H1 (cell line): ENCODE data around the gene ZNF283. TPM values are rescaled to one million over a fixed set of nuclear protein-coding genes. Genes with fewer than 3 reads are reported as not detected.
"Not testable (repeated sequence)": the region's sequence is repeated elsewhere in the genome, so short reads cannot be mapped to it uniquely, and the experiment has no call there.

Experiments
- CTCF ChIA-PET: fragments of 300-600 bp; sonication (Branson Sonifier 250); formaldehyde crosslinking; loops from one replicate; lab custom pipeline; 2021; ENCODE audit not compliant: partially characterized antibody; lab: Charles Lee
- POLR2A ChIA-PET: fragments of 300-600 bp; sonication (Branson Sonifier 250); formaldehyde crosslinking; loops from one replicate; lab custom pipeline; 2021; ENCODE audit warnings: inconsistent platforms; ENCODE audit not compliant: partially characterized antibody; lab: Charles Lee
- DNase-seq, 2 experiments: peaks; one replicate each; pipeline versions ENCODE4 v3.0.0 to v3.0.0-alpha.2; 2010 to 2022; ENCODE audit warnings: low spot score in 2 of 2, low read depth in 1 of 2, mixed read lengths in 1 of 2
- FAIRE-seq: peaks from 2 replicates; lab custom pipeline; 2011; peaks lifted over from hg19 to GRCh38; lab: Jason Lieb, UNC
- H2AFZ ChIP-seq: 2 replicates; pipeline ENCODE4 v1.8.1; 2012; ENCODE audit warnings: low read length, inconsistent platforms
- H2AK5ac ChIP-seq: 2 replicates; pipeline ENCODE4 v1.6.1; 2013; ENCODE audit warnings: low read depth, low read length
- H2BK120ac ChIP-seq: replicated peaks from 2 replicates; pipeline ENCODE3; 2013; ENCODE audit warnings: low read depth, low read length, inconsistent platforms
- H2BK12ac ChIP-seq: 2 replicates; pipeline ENCODE4 v1.6.1; 2013; ENCODE audit warnings: low read depth, low read length
- H2BK15ac ChIP-seq: 2 replicates; pipeline ENCODE4 v1.6.1; 2013; ENCODE audit warnings: low read length
- H2BK20ac ChIP-seq: 2 replicates; pipeline ENCODE4 v1.6.1; 2013; ENCODE audit warnings: low read length
- H2BK5ac ChIP-seq: 2 replicates; pipeline ENCODE4 v1.6.1; 2013; ENCODE audit warnings: low read depth, low read length
- H3K14ac ChIP-seq: 2 replicates; pipeline ENCODE4 v1.6.1; 2013; ENCODE audit warnings: inconsistent platforms; ENCODE audit not compliant: insufficient read length
- H3K18ac ChIP-seq: 2 replicates; pipeline ENCODE4 v1.6.1; 2013; ENCODE audit warnings: low read length; ENCODE audit errors: extremely low read depth
- H3K23ac ChIP-seq: 2 replicates; pipeline ENCODE4 v1.6.1; 2013; ENCODE audit warnings: inconsistent platforms; ENCODE audit not compliant: insufficient read length
- H3K23me2 ChIP-seq: 2 replicates; pipeline ENCODE4 v1.6.1; 2013; ENCODE audit warnings: low read depth, low read length
- H3K27ac ChIP-seq: 2 replicates; pipeline ENCODE4 v1.6.1; 2011; ENCODE audit warnings: low read depth, low read length, inconsistent platforms
- H3K27me3 ChIP-seq, 4 experiments: replicated peaks in 1 of 4; 1 replicate in 1 of 4; 2 replicates in 3 of 4; pipeline versions ENCODE4 v1.6.1 to v1.8.1; 2011 to 2013; ENCODE audit warnings: low read length in 3 of 4, mild to moderate bottlenecking in 3 of 4, inconsistent platforms in 2 of 4, mixed read lengths in 2 of 4, moderate library complexity in 1 of 4; ENCODE audit not compliant: control insufficient read depth in 3 of 4, insufficient read depth in 3 of 4; ENCODE audit errors: extremely low read depth in 1 of 4
- H3K36me3 ChIP-seq, 4 experiments: 2 replicates each; pipeline versions ENCODE4 v1.6.1 to v1.8.1; 2011 to 2013; ENCODE audit warnings: mild to moderate bottlenecking in 4 of 4, low read length in 3 of 4, moderate library complexity in 2 of 4, control low read depth in 1 of 4, inconsistent platforms in 1 of 4; ENCODE audit not compliant: insufficient read depth in 4 of 4, control insufficient read depth in 2 of 4
- H3K4ac ChIP-seq: replicated peaks from 2 replicates; pipeline ENCODE3; 2013; ENCODE audit warnings: low read length, low read depth, mixed read lengths, inconsistent platforms; ENCODE audit not compliant: insufficient read length
- H3K4me1 ChIP-seq, 4 experiments: replicated peaks in 1 of 4; 1 replicate in 1 of 4; 2 replicates in 3 of 4; pipeline versions ENCODE4 v1.6.1 to v1.8.1; 2011 to 2013; ENCODE audit warnings: low read length in 3 of 4, inconsistent platforms in 2 of 4, mixed read lengths in 1 of 4; ENCODE audit not compliant: insufficient read depth in 4 of 4, control insufficient read depth in 3 of 4
- H3K4me2 ChIP-seq, 2 experiments: 2 replicates each; pipeline versions ENCODE4 v1.6.1 to v1.8.1; 2011 to 2013; ENCODE audit warnings: low read depth in 2 of 2, low read length in 2 of 2, control low read depth in 1 of 2, inconsistent platforms in 1 of 2, mild to moderate bottlenecking in 1 of 2; ENCODE audit not compliant: insufficient read depth in 1 of 2
- H3K4me3 ChIP-seq, 4 experiments: fragments of 200-600, 300-600 bp in 1 of 4; sonication (generic), shearing (Covaris generic), sonication (Bioruptor Twin) in 1 of 4; 2 replicates each; pipeline versions ENCODE4 v1.5.1 to v1.8.1; 2011 to 2016; ENCODE audit warnings: low read length in 4 of 4, low read depth in 3 of 4, control low read depth in 2 of 4, inconsistent platforms in 2 of 4, mild to moderate bottlenecking in 2 of 4, mixed read lengths in 1 of 4, moderate library complexity in 1 of 4; ENCODE audit not compliant: insufficient read depth in 2 of 4; ENCODE audit errors: extremely low read depth in 1 of 4
- H3K56ac ChIP-seq: replicated peaks from 2 replicates; pipeline ENCODE3; 2013; ENCODE audit warnings: low read depth, mild to moderate bottlenecking, mixed read lengths, low read length, inconsistent platforms; ENCODE audit not compliant: insufficient read length
- H3K79me1 ChIP-seq: 2 replicates; pipeline ENCODE4 v1.6.1; 2013; ENCODE audit warnings: low read depth, low read length, control low read depth
- H3K79me2 ChIP-seq, 2 experiments: 2 replicates each; pipeline versions ENCODE4 v1.6.1 to v1.8.1; 2012 to 2013; ENCODE audit warnings: low read length in 2 of 2, mild to moderate bottlenecking in 2 of 2, inconsistent platforms in 1 of 2; ENCODE audit not compliant: insufficient read depth in 2 of 2, control insufficient read depth in 1 of 2
- H3K9ac ChIP-seq, 4 experiments: replicated peaks in 1 of 4; 1 replicate in 1 of 4; 2 replicates in 3 of 4; pipeline versions ENCODE4 v1.6.1 to v1.8.1; 2011 to 2013; ENCODE audit warnings: low read depth in 3 of 4, low read length in 3 of 4, control low read depth in 2 of 4, mild to moderate bottlenecking in 2 of 4, moderate library complexity in 2 of 4, inconsistent platforms in 1 of 4; ENCODE audit errors: extremely low read depth in 1 of 4
- H3K9me3 ChIP-seq, 2 experiments: 2 replicates each; pipeline versions ENCODE4 v1.6.1 to v1.8.1; 2012 to 2013; ENCODE audit warnings: mild to moderate bottlenecking in 2 of 2, moderate library complexity in 2 of 2, control low read depth in 1 of 2, inconsistent platforms in 1 of 2, low read depth in 1 of 2, low read length in 1 of 2, mixed read lengths in 1 of 2; ENCODE audit not compliant: insufficient read depth in 2 of 2
- H4K20me1 ChIP-seq, 2 experiments: replicated peaks in 1 of 2; 2 replicates each; pipeline versions ENCODE3 to v1.8.1; 2011 to 2013; ENCODE audit warnings: inconsistent platforms in 2 of 2, low read length in 2 of 2, mild to moderate bottlenecking in 1 of 2; ENCODE audit not compliant: insufficient read depth in 2 of 2, control insufficient read depth in 1 of 2
- H4K5ac ChIP-seq: 2 replicates; pipeline ENCODE4 v1.6.1; 2013; ENCODE audit warnings: low read length, low read depth, mixed read lengths, inconsistent platforms; ENCODE audit not compliant: insufficient read length
- H4K8ac ChIP-seq: 2 replicates; pipeline ENCODE4 v1.8.0; 2013; ENCODE audit warnings: mild to moderate bottlenecking, moderate library complexity, low read length, inconsistent platforms; ENCODE audit not compliant: insufficient read depth; ENCODE audit errors: extremely low read depth
- H4K91ac ChIP-seq: replicated peaks from 2 replicates; pipeline ENCODE3; 2013; ENCODE audit warnings: low read length, mixed read lengths, inconsistent platforms; ENCODE audit not compliant: insufficient read length
- CEBPB ChIP-seq: IDR thresholded peaks from 2 replicates; pipeline ENCODE4 v1.6.1; 2012; ENCODE audit warnings: low read depth, low read length
- WGBS, 2 experiments: shearing (Covaris generic) in 1 of 2; methylation state at CpG; one replicate each; pipeline versions ENCODE4 v1.1.6 to v1.1.7; 2013 to 2015; ENCODE audit warnings: low lambda C conversion rate in 2 of 2, mixed read lengths in 2 of 2, inconsistent platforms in 1 of 2, low coverage in 1 of 2, missing lambda C conversion rate in 1 of 2; ENCODE audit not compliant: insufficient replicate concordance in 2 of 2, insufficient coverage in 1 of 2, insufficient read length in 1 of 2; ENCODE audit errors: extremely low coverage in 1 of 2, missing lambda C conversion rate in 1 of 2; 5-methylcytosine and 5-hydroxymethylcytosine counted together
- polyA plus RNA-seq, 7 experiments: library from polyadenylated mRNA; depleted of rRNA in 3 of 7; stranded (reverse) in 5 of 7; unstranded in 2 of 7; fragments of >200 nt in 5 of 7; fragments of 200-250 nt in 2 of 7; gene quantifications; 1 replicate in 5 of 7; 2 replicates in 1 of 7; 4 replicates in 1 of 7; pipeline versions ENCODE4 v1.2.1 to v1.2.3, GENCODE V29; 2011 to 2013; ENCODE audit warnings: missing spikeins in 2 of 7, mixed read lengths in 2 of 7
- total RNA-seq: library from RNA; stranded (reverse); fragmentation: NEBNext Ultra II Directional; extraction: Animal tissue kit (Norgen Biotek cat#: 25700); gene quantifications from 2 replicates; pipeline ENCODE4 v1.2.1, GENCODE V29; 2021

ZNF283 gene
- total and polyA plus RNA-seq, 2 of the 8 experiments (the other 6 are each of a cell fraction or from before 2014, with no cell fraction given): 1.1 to 4.3 TPM

GRCh38 chr19:43817454-43817853, 9.7 kb upstream of the ZNF283 start:
- H3K23ac ChIP-seq, H3K27ac ChIP-seq, H3K4me3 ChIP-seq, H3K18ac ChIP-seq, H2BK15ac ChIP-seq, H3K79me1 ChIP-seq, H2AFZ ChIP-seq, DNase-seq, POLR2A ChIA-PET, H2BK5ac ChIP-seq, H3K36me3 ChIP-seq, H3K79me2 ChIP-seq, H4K91ac ChIP-seq, H2BK20ac ChIP-seq, H4K5ac ChIP-seq, H4K20me1 ChIP-seq, H3K23me2 ChIP-seq, H3K4me1 ChIP-seq, H3K4ac ChIP-seq, H2AK5ac ChIP-seq, H4K8ac ChIP-seq, H2BK120ac ChIP-seq, H3K56ac ChIP-seq, FAIRE-seq, H3K9ac ChIP-seq, H3K14ac ChIP-seq, H2BK12ac ChIP-seq, H3K4me2 ChIP-seq: not testable (repeated sequence)
- H3K27me3 ChIP-seq: peaks cover 0 to 11% (median 2%) of the 10 kb centered on the region in 4 experiments; a peak in 3 of 7 replicates
- peak; percentile 40; the same call in 1 of the 2 replicates for TF ChIP-seq CEBPB
- H3K9me3 ChIP-seq: peaks cover 6 to 11% of the 10 kb centered on the region in 2 experiments; a peak in 3 of 4 replicates
- 71% methylated on average over 1 of the region's 1 CpG; no CpG with 5 or more reads in 1 of the 2 experiments for WGBS, 2 experiments
- CTCF ChIA-PET: interaction anchor here (3.1 kb wide), 1 partner anchor 8 kb away, joined by 13 read pairs; no protein-coding TSS in a partner anchor
